Ureter (tissue), 1 donor: ENCODE data around the gene TMEM158. TPM values are rescaled to one million over a fixed set of nuclear protein-coding genes. Genes with fewer than 3 reads are reported as not detected.

Experiments used
- DNase-seq: peaks from one replicate; pipeline ENCODE4 v3.0.0-alpha.2; 2020; ENCODE audit warnings: low spot score
- total RNA-seq: library from RNA; stranded (reverse); gene quantifications from one replicate; pipeline ENCODE4 v1.2.4, GENCODE V29; 2023
- donor health status: DM: yes; HTN: yes; CAD: no.

TMEM158 gene
- total RNA-seq, 1 donor from 2014 or later = 6.5 TPM

DNA sequence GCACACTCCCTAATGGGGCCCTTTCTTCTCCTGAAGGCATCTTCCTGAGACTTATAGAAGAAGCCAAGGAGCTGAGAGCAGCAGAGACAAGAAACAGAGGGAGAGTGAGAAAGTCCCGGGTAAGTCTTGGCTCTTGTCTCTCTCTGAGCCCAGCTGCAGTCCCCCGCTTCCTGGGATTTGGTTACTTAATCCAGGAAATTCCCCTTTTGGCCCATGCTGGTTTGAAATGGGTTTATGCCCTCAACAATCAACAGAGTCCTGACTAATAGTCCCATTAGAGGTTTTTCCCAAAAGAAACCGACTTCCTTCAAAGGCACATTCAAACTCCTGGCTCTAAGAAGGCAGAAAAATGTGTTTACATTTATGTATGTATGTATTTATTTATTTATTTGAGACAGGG is 22.0 kb downstream of the TMEM158 start:
- DNase-seq = no peak

GRCh38 chr3:45199837-45200648 is 26.0 kb downstream of the TMEM158 start:
- no peak for DNase-seq

DNA sequence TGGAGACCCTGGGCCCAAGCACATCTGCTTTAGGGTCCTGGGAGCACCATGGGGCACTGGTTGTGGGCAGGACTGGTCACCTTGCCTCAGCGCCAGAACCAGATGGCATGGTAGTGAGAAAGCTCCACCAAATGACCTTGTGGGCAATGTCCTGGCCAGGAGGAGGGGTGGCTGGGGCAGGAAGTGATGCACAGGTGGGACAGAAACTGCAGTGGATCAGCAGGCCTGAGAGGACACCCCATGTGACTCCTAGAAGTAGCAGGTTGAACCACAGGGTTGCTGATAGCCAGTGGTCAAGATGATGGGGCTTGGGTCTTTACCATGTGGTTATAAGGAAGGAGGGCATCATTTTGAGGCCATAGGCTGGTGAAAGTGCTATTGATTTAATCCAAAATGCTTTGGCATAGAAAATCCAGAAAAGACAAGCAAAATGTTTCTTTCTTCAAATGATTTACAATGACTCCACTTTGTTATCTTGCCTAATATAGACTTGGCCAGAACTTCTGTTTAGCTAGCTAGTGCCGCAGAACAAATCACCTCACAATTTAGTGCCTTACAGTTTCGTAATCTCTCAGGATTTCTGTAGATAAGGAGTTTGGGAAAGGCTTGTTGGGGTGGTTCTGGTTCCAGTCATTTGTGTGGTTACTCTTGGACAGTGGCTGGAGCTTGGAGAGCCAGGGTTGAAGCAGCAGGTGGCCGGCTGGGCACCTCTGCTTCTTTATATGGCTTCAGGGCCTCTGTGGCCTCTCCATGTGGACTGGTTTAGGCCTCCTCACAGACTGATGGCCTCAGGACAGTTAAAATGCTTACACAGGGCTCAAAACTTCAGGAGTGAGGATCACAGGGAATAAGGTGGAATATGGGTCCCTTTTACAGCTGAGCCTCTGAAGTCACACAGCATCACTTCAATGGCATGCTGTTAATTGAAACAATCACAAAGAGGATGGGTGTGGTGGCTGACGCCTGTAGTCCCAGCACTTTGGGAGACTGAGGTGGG is 27.5 kb downstream of the TMEM158 start:
- no peak for DNase-seq

GRCh38 chr3:45194791-45195190 is 31.3 kb downstream of the TMEM158 start:
- no peak for DNase-seq

GRCh38 chr3:45191924-45192417 is 34.1 kb downstream of the TMEM158 start:
- DNase-seq = no peak

- DNase-seq = no peak
Measured at GRCh38 chr3:45191424-45191823, 34.7 kb downstream of the TMEM158 start.

DNA sequence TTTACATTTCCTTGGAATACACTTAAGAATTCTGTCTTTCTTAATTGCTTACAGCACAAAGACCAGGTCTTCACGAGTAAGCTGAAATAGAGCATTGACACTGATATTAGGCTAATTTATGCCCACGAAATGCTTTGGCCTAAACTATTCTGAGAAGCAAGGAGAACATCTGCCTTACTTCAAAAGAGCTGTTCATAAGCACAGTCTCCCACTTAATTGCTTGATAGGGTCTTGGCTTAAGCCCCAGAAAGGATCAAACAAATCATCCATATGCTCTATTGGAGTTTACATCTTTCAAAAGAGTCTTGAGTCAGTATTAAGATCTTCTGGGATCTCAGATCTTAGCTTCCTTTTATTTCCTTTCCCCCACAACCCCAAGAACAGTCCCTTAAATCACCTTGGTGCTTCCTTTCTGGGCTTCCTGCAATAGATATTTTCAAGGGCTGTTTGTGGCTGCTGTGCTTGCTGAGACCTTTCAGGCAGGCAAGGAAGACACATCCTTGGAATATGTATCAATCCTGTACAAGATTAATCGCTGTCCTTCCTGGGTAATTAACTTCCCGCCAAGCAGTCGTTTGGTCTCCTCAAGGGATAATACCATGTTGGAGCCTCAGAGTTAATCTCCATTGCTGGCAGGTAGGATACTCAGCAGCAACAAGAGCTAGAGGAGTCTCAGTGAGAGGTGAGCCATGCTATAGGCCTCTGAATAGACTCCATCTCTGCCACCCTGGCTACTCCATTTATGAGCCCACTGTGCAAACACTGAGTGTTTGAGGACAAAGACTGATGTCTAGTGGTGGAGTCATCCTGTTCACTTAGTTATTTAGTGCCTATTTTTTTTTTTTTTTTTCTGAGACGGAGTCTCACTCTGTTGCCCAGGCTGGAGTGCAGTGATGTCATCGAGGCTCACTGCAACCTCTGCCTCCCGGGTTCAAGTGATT is 37.1 kb downstream of the TMEM158 start:
- no peak for DNase-seq

- no peak for DNase-seq
Measured at GRCh38 chr3:45187694-45188141, 38.4 kb downstream of the TMEM158 start.

DNA sequence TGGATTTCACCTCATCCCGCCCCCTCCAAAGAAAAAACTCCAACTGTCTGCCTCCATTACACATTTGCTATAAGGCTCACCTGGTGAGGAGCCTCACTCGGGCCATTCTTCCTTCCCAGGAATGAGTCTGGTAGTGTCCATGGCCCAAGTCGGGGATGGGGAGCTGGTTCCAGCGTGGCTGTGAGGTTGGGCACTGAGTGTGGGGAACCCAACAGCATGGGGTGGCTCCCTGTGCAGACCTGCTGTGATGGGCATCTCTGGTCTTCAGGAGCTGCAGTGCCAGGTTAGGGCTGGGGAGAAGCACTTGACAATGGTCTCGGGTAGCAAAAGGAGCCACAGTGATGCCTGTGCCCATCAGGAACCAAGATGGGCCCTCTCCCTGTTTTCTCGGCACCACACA is 39.2 kb downstream of the TMEM158 start:
- DNase-seq = no peak

DNA sequence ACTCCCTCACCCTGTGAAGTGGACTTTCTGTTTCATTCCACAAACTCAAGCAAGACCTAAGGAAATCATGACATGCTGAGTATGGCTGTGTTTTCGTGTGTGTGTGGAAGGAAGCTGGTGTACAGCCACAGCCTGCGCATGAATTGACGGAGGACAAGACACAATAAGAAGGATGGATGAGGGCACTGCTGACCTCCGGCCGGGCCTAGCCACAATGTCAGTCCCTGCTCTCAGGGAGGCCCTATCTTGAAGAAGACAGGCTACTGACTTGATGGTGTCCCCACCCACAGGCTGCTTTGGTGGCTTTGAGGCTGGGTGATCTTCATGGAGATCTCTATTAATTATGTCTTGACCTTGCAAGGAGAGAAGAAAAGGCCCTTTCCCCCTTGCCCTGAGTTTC is 40.6 kb downstream of the TMEM158 start:
- DNase-seq = no peak

GRCh38 chr3:45185052-45185451 is 41.0 kb downstream of the TMEM158 start:
- no peak for DNase-seq

- DNase-seq = no peak
Measured at GRCh38 chr3:45183872-45184262, 42.2 kb downstream of the TMEM158 start.

DNA sequence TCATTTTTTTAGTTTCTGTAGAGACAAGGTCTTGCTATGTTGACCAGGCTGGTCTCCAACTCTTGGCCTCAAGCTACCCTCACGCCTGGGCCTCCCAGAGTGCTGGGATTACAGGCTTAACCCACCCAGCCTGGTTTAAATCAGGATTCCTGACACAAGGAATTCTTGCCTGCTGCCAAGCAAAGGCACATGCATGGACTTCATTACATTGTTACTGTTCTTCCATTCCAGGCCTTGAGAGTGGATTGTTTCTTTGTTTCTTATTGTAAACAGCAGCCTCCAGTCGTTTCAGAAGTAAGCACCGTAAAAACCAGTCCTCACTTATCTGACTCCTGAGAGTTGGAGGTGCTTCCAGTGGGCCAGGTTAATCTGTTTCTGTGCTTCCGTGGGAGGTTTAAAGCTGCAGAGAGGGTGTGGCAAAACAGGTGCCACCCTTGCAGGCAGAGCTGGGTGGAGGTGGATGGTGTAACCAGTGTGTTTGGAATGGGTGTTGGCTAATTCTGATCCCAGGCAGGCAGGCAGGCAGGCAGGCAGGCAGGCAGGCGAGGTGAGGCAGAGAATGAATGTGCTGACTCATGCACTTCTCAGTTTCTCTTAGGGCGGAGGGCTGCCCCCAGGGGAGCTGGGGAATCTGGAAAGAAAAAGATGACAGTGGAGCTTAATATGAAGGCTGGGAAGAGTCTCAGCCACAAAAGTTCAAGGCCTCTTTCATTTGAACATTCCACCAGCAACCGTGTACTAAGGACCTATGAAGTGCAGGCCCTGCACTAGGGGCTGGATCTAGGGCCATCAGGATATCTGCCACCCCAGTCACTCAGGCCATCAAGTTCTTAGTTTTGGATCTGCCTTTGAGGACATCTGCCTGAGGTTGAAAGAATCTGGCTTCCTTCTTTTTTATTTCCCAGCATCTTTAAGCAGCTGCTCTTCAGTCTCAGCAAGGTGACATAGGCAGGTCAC is 42.9 kb downstream of the TMEM158 start:
- peak; percentile 82 for DNase-seq

DNA sequence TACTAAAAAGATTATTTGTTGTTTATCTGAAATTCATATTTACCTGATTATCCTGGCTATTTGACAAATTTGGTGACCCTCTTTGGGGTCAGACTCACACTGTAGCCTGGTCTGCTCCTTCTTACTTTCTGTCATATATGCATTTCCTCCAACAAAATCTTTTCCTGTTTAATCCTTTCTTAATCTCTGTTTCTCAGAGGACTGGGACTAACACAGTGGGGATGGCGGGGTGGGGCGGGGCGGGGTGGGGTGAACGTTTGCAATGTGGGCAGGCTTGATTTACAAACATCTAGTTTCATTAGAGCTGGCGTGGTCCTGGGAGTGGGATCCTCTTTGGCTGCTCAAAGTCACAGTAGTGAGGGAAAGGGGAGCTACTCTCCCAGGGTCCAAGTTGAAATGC is 44.6 kb downstream of the TMEM158 start:
- DNase-seq = no peak

DNA sequence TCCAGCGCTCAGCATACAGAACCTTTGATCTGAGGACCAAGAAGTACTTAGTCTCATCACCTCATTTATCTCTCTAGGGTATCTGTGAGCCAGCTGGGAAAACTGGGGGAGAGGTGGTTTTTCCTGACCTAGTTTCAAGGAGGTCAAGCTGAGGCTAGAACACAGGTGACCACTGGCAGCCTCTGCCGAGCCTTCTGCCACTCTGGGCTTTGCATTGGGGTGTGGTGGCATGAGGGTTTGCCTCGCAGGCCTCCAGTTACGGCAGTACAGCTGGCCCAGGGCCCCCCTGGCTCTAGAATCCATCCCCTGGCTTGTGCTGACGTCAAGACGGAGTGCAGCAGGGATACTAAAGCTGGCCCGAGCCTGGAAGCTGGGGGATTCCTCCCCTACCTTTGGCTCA is 45.2 kb downstream of the TMEM158 start:
- DNase-seq = no peak

GRCh38 chr3:45180051-45180450 is 46.0 kb downstream of the TMEM158 start:
- DNase-seq = no peak

DNA sequence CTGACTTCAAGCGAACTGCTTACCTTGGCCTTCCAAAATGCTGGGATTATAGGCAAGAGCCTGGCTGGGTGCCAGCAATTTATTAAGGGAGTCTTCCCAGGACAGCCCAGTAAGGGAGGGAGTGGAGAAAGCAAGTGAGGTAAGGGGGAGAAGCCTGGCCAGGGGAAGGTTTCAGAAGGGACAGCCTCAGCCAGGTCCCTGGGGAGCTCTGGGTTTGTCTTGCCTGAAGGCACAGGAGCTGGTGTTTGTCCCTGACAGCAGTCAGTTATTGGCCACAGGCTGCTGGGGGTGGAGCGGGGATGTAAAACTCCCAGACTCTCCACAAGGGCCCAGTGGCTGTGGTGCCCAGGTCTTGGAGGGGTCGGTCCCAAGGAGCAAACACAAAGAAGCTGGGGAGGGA is 46.9 kb downstream of the TMEM158 start:
- DNase-seq = no peak

DNA sequence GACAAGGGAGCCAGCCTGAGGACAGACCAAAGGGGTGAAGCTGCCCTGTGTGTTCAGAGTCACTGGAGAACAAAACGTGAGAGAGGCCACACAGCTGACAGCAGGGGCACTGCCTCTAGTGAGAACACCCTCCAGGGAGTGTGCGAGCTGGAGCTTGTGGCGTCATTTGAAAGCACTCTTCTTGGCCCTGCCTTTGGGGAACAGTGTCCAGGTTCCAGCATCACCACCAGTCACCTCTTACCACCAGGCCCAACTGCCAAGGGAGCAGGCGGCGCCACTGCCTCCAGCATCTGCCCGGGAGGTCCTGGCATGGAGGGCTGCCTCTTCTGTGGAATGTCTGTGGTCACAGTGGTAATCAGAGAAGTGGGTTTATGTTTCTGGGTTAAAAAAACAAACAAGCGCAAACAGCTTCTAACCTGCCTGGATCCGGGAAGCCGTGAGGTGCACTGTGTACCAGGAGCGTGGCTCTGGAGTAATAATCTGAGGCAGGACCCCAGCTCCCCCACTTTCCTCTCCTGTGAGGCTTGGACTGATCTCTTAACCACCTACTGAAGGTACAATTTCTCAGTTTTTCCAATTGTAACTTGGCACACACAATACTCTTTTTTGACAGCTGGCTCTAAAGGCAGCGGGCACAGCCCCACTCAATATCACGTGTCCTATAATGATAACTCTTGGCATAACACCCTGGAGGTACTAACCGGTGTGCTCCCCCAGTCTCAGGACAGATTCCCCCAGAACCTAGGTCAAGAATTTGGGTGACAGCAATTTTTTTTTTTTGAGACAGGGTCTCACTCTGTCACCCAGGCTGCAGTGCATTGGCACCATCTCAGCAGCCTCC is 47.7 kb downstream of the TMEM158 start:
- DNase-seq = no peak

DNA sequence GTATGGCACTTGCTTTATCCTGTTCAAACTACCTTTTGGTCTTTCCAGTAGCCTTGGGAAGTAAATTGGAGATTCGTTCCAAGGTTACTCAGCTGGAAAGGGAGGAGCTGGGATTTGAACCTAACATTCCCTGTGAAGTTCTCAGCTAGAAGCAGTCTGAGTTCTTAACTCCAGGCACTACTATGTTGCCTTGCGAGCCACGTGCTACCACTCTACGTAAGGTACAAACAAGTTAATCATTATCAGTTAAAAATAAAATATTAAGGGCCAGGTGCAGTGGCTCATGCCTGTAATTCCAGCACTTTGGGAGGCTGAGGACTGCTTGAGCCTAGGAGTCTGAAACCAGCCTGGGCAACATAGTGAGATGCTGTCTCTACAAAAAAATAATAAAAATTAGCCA is 49.2 kb downstream of the TMEM158 start:
- DNase-seq = no peak
